ENCODE data around the gene APCDD1L.
"Not testable (repeated sequence)": the region's sequence is repeated elsewhere in the genome, so short reads cannot be mapped to it uniquely, and the experiment has no call there.

Gene APCDD1L

DNA sequence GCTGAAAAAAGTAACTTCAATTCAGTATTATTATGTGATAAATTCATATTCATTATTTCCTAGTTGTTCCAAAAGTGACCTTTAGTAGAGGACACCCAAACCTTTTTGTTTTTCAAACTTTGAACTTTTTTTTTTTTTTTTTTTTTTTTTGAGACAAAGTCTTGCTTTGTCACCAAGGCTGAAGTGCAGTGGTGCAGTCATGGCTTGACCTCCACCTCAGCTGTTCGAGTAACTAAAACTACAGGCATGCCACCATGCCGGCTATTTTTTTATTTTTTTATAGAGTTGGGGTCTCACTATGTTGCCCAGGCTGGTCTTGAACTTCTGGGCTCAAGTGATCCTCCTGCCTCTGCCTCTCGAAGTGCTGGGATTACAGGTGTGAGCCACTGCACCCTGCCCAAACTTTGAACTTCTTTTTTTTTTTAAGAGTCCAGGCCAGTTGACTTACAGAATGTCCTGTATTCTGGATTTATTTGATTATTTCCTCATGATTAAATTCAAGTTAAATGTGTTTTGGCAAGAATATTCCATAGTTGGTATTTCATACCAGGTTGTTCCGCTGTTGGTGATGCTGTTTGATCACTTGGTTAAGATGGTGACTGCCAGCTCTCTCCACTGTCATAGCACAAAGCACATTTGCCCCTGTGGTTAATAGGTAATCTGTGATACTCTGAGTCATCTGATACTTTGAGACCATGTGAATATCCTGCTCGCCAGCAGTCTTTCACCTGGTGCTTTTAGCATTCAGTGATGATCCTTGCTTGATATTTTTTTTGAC is 78.1 kb downstream of the APCDD1L start:
- DNase-seq = no peak

DNA sequence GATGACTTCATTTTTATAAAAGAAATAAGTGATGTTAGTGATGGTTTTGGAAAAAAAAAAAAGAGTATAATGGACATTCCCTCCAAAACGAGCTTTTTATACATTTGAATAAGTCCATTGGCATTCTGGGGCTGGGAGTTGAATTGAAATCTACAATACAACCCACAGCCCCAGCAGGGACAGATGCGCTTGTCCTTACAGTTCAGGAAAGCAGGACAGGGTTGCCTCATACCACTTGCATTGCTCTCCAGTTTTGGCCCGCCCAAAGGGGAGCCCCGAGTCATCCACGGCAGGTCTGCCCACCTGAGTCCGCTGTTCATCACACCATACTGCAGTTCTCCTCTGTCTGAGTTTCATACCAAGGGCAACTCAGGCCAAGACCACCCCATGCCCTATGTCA is 80.0 kb downstream of the APCDD1L start:
- DNase-seq = no peak

DNA sequence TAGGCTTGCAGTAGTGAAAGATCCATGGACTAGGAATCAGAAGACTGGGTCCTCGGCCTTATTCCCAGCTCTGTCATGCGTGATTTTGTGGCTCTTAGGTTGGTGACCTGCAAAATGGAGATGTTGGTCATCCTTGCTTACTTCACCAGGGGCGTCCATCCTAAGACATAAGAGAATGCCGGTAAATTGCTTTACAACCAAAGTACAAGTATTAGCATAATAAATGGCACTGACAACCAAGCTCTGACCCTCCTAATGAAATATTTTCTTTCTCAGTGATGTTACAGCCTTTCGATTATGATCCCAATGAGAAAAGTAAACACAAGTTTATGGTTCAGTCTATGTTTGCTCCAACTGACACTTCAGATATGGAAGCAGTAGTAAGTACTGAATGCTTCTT is 80.9 kb downstream of the APCDD1L start:
- DNase-seq = no peak

DNA sequence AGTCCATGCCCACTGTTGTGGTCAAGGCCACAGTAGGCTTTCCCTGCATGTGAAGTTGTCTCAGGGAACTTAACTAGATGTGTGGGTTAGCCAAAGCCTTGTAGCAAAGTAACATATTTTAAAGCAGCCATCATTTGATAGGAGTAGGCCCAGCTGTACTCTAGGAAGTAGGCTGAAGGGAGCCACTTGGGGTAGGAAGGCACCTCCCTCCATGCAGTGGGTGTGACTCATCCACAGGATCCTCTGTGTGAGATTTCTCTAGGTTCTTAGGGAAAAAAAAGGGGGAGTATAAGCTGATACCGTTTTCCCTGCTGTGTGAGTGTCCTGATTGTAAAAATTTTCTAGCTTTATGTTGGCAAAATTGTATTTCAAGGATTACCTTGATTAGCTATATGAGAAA is 81.4 kb downstream of the APCDD1L start:
- no peak for DNase-seq

DNA sequence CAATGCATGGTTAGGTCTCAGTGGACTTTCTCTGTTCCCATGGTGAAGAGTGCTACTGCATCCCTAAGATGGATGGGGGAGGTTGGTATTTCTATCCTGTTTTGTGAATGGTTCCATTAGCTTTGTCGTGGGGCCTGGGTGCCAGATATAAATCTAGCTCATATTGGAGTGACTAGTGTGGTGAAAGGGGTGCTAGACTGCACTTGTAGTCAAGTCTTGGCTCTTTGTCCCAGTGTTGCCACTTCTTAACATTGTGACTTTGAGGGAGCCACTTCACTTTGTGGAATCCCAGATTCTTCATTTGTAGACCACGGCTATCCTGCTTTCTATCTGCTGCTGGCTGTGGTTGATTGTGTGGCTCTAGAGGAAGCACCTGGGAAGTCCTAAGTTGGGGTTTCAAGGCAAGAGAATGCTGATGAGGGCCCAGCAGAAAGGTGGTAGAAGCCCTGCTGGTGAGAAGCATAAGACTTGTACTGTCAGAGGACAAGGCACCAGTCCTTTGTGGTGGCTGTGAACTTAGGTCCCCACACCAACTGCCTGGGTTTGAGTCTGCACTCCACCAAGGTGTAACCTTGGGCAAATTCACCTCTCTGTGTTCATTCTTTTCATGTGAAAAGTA is 82.1 kb downstream of the APCDD1L start:
- no peak for DNase-seq

DNA sequence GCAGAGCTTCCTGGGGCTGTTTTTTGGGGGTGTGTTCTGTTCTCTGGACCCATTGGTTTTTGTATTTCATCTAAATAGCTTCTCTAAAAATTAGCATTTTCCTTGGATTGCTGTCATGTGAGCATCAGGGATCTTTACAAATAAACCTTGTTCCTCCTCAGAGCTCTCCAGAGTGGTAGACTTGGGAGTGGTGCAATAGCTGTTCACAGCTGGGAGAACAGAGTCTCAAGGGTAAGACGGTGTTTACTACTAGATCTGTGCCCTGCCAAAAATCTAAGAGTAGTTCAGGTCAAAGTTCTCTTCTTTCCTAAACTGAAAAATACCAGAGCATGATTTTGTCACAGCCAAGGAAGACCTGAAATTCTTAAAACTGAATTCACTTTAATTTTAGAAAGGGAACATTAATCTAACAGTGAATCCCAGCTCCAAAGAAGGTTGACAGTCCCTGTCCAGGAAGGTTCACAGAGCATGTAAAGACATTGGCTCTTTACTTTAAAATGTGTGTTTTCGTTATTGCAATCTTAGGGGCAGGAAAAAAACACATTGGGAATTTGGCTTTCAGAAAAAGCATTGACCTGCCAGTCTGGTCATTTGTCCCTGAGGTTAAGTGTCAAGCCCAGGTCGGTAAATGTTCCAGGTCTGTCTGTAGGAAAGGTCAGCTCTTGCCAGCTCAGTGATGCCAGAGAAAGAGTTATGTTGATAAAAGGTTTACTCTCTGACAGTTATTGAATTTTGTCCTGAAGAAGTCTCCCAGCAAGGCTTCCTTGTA is 82.8 kb downstream of the APCDD1L start:
- DNase-seq = no peak

DNA sequence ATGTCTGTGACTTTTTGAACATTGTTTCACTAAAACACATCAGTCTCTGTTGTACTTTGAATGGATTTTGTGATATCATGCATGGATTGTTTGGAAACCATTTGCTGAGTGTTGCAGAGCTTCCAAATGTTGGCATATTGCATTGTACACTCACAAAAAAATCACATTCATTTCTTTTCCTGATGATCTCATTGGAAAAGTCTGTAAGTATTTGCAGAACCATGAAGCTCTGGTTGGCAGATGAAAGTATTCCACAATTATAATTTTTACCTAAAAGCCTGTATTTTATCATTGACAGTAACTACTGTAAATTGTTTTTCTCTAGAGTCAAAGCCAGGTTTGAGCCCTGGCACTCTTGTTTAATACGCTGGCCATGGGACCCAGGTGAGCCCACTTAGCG is 84.1 kb downstream of the APCDD1L start:
- DNase-seq = no peak

DNA sequence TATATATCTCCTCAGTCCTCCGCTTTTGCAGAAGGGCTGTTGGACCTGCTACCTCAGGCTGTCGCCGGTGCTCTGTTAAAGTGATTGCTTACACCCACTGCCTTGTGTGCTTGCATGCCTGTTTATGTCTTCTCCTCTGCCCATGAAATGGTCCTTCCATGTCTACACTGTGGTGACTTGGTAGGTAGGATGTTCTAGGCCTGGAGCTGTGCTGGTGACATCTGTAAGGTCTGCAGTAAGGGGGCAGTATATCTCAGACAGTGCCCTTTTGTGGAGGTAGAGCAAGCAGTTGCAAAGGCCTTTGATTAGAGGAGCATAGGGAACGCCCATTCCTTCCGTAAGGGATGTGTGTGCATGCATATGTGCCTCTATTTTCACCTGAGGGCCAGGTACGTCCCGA is 85.9 kb downstream of the APCDD1L start:
- no peak for DNase-seq

DNA sequence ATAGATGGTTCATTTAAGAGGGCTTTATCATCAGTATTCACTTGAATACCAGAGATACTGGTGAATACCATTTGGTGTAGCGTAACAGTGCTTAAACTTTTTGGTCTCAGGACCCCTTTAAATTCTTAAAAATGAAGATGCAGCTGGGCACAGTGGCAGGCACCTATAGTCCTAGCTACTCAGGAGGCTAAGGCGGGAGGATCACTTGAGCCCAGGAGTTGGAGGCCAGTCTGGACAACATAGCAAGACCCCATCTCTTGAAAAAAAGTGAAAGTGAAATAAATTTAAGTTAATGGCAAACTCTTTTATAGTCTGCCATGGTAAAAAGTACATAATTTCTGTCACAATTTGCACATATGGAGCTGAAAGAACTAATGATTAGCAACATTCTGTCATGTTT is 86.8 kb downstream of the APCDD1L start:
- DNase-seq = no peak

DNA sequence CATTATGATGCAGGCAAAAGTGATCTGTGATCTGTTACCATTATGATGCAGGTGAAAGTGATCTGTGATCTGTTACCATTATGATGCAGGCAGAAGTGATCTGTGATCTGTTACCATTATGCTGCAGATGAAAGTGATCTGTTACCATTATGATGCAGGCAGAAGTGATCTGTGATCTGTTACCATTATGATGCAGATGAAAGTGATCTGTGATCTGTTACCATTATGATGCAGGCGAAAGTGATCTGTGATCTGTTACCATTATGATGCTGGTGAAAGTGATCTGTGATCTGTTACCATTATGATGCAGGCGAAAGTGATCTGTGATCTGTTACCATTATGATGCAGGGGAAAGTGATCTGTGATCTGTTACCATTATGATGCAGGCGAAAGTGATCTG is 87.6 kb downstream of the APCDD1L start:
- not testable (repeated sequence) for DNase-seq

DNA sequence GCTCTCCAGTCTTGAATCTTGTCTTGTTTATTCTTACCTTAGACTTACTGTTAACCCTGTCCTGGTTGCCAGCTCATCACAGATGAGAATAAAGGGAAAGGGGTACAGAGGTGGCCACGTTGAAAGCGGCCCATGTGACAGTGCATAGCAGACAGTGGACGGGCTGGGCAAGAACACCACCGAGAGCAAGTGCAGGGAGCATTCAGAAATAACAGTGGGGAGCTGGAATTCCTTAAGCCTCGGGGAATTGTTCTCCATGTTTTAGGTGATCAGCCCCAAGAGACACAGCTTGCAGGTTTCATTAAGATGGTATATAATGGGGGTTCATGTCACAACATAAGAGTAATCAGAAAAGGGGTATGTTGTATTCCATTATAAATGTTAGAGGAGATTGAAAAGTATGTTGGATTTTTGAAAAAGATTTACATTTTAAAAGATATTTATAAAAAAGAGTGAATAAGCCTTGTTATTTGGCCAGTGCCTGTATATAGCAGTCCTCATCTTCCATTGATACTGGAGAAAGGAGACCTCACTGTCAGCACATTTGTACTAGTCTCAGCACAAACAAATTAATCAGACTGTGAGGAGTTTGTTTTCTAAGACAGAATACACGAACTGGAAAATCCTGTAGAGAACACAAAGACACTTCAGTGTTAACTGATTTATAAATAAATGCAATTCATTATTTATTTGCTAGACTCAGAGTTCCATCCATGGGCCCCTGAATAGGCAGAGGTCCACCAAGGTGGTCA is 90.8 kb downstream of the APCDD1L start:
- DNase-seq = no peak

DNA sequence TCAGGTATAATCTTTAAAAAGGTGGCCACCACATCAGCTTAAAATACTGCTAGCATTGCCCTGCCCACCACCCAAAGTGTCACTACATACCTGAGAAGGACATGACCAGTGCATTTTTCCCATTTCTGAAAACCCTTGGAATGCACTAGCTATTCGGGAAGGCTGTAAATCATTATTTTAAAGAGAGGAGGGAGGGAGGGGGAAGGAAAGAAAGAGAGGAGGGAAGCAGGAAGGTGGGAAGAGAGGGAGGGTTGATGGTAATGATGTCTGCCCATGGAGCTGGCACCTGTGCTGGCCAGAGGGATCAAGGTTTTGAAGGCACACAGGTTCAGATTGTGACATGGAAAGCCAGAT is 93.7 kb downstream of the APCDD1L start:
- DNase-seq = no peak

DNA sequence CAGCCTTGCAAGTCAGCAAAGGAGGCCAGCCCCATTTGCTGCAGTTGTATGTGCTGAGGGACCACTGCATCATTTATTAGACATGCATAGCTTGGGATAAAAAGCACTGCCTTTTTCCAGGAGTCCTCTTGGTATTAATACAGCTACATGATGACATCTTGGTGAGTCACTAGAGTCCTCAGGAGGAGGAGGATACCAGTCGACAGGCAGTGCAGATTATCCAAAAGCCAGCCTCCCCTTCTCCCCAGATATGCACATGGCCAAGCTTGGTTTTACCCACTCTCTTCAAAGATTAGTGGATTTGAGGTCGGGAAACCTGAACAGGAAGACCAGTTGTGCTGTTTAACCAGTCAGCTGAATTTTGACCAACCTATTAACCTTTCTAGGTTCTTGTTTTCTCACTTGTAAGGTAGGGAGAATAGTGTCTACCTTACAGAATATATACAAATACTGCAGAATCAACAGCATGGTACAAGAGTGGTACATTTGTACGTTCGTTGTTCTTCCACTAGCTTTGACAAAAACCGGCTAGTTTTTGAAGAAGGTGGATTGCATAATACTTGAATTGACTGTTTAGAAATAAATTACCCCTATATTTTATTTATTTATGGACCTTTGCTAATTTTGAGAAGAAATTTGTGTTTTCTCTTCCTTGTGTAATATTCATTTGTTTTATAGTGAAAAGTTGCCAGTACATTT is 94.3 kb downstream of the APCDD1L start:
- DNase-seq = no peak

DNA sequence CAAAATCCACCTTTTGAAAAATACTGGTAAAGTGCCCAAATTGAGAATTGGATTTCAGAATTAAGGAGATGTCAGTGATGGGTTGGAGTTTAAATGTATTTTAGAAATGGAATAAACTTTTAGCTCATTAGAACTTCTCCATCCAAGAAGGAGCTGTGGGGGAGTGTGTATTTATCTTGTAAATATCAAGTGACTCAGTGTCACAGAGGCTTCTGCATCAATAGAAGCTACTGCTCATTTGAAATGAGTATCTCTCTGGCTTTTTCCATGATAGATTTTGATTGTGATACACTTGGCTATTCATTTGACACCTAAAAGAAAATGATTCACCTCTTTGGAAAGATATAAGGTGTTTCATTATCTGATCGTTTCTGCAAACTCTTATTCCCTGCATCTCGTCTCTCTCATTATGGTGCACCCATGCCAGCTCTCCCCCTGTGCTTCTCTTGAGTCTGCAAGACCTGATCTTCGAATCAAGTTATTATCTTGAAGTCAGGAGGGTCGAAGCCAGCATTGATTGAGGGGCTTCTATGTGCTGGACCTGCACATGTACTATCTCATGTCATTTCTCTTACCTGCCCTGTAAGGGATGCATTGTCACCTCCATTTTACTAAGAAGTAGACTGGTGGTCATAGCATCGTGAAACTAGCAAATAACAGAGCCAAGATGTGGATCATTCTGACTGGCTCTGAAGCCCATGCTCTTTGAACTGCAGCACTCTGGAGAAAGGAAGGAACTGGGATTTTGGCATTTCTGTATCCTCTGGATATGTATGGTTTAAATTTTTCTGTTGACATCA is 96.0 kb downstream of the APCDD1L start:
- no peak for DNase-seq

DNA sequence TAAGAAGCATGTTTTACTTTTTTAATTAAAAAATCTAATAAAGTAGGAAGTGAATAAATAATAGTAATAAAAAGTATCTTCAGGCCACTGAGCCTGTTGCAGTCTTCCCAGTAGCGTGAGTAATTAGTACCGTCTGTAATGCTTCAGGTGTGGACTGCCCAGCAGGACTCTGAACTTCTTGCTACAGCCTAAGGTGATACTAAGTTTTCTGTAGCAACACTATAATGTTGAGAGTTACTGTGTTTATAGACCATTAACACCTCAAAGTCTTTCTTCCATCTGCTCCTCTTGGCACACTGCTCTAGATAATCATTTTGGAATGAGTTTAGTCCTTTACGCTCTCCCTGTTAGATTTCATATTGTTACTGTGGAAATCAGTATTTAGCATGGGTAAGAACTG is 97.8 kb downstream of the APCDD1L start:
- DNase-seq = no peak

DNA sequence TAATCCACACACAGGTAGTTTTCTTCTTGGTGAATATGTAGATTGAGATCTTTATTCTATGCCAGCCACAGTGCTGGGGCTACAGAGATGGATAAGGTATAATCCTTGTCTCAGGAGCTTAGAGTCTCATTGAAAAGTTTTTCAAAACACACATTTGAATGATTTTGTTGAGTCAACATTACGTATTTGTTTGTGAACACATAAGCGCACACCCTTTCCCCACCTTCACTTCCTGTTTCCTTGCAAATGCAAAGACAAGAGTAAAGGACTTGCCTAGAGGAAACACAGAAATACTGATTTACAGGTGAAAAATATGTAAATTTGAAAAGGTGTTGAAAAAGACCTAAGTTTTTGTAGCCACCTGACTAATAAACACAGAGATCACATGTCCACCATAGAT is 98.4 kb downstream of the APCDD1L start:
- DNase-seq = peak in 1 of 5 donors; percentile 38

DNA sequence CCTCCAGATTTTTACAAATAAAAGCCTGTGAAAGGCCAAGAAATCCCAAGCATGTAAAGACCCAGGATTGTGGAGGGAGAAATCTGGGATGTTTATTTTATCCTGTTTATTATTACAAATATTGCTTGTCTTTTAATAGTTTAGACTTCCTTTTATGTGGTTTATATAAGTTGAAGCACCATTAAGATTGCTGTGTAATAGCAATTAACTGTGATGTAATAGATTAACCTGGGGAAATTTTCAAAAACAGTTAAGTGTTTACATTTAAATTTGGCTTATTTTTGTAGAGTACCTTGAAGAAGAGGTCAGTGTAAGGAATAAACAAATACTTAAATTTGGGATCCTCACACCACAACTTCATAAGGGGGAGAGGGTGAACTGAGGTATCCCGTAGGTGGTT is 99.1 kb downstream of the APCDD1L start:
- no peak for DNase-seq

DNA sequence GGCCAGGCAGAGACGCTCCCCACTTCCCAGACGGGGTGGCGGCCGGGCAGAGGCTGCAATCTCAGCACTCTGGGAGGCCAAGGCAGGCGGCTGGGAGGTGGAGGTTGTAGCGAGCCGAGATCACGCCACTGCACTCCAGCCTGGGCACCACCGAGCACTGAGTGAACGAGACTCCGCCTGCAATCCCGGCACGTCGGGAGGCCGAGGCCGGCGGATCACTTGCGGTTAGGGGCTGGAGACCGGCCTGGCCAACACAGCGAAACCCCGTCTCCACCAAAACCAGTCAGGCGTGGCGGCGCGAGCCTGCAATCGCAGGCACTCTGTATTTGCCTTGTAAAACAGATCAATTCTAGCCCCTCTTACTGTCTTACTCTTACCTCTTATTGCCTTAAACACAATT is 100.4 kb downstream of the APCDD1L start:
- not testable (repeated sequence) for DNase-seq

DNA sequence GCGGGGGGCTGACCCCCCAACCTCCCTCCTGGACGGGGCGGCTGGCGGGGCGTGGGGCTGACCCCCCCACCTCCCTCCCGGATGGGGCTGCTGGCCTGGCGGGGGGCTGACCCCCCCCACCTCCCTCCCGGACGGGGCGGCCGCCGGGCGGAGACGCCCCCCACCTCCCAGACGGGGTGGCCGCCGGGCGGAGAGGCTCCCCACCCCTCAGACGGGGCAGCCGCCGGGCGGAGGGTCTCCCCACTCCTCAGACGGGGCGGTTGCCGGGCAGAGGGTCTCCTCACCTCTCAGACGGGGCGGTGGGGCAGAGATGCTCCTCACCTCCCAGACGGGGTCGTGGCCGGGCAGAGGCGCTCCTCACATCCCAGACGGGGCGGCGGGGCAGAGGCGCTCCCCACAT is 101.0 kb downstream of the APCDD1L start:
- not testable (repeated sequence) for DNase-seq

All from T-helper 1 cell (primary cell).